GM04503 (cell line): ENCODE measurements around the gene CNGA1.

Experiments
- DNase-seq: peaks from one replicate; pipeline ENCODE4 v3.0.0-alpha.2; 2012; ENCODE audit warnings: low read depth

CNGA1 gene

DNA sequence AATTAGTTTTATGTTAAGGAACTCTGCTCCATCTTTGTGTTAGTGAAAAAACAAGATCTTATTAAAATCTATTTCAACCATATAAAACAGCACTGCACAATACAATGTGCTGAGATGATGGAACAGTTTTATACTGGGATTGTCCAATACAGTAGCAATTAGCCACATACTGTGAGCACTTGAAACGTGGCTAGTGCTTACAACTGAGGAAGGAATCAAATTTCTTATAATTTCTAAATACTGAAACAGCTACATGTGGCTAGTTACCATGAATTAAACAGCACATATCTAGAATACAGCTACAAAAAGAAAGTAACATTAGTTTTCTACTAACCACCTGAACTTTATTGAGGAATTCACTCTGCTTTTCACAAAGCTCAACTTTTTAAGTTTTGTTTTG lies 116.8 kb downstream of the CNGA1 start:
- no peak for DNase-seq

DNA sequence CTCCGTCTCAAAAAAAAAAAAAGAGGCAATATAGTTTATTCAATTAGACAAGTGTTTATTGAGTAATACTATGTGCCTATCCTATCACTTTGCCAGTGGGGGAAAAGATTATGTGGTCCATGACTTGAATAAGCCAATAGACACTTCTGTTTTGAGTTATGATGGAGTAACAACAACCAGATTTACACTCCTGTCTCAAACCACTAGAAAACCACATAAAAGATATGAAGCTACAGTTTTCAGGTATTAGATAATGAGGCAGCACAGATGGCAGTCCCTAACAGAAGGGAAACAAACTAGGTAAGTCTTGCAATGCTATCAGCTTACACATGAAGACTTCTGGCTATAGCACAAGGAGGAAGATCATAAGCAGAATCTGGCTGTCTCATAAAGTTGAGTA lies 124.6 kb downstream of the CNGA1 start:
- DNase-seq: no peak
